NCI-H1694 (cell line): ENCODE data around the gene RPS3.
A peak's percentile ranks its signal among the peaks of the same experiment; 100 is the strongest.
"Not testable (repeated sequence)": the region's sequence is repeated elsewhere in the genome, so short reads cannot be mapped to it uniquely, and the experiment has no call there.

Source experiments
- DNase-seq: peaks from one replicate; lab custom pipeline; 2025; lab: John Stamatoyannopoulos, UW

The RPS3 gene

GRCh38 chr11:75380245-75380644, 19.1 kb upstream of the RPS3 start:
- no peak for DNase-seq

GRCh38 chr11:75380716-75381420, 18.4 kb upstream of the RPS3 start:
- DNase-seq, result no peak

DNA sequence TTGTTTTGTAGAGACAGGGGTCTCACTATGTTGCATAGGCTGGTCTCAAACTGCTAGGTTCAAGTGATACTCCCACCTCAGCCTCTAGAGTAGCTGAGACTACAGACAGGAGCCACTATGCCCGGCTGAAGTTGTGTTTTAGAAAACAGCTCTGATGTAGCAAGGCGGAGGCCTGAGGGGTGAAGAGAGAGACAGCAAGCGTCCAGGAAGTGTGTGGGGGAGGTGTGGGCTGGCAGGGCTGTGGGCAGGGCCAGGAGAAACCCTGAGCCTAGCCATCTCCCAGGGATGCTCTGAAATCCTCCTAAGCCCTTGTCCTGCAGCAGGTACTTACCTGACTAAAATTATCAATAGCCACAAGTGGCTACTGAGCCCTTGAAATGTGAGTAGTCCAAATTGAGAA, 16.1 kb upstream of the RPS3 start:
- DNase-seq, result no peak

DNA sequence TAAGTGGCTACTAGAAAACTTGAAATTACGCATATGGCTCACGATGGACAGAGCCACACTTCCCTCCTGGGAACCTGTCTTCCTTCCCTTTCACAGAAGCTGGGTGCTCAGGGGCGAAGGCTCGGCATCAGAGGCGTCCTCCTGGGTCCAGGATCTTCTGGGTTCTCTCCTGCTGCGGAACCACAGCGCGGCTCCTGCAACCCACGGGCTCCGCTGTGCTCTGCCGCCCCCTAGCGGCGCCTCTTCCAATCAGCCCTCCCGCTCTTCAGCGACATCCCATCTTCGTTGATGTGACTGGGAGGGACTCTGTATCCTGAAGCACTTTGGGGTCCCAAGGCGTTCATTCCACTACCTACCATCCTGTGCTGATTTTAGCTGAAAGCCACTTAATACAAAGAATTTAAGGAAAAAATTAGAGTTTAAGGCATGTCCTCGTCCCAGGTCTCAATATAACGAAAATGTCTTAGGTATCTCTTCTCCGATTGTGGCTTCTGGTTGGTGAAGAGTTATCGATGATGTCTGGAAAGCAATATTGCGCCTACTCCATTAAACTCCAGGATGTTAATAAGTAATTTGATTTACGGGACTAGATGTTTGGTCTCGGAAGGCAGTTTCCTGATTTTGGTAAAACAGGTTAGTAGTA, 14.8 kb upstream of the RPS3 start:
- peak; percentile 53 for DNase-seq

DNA sequence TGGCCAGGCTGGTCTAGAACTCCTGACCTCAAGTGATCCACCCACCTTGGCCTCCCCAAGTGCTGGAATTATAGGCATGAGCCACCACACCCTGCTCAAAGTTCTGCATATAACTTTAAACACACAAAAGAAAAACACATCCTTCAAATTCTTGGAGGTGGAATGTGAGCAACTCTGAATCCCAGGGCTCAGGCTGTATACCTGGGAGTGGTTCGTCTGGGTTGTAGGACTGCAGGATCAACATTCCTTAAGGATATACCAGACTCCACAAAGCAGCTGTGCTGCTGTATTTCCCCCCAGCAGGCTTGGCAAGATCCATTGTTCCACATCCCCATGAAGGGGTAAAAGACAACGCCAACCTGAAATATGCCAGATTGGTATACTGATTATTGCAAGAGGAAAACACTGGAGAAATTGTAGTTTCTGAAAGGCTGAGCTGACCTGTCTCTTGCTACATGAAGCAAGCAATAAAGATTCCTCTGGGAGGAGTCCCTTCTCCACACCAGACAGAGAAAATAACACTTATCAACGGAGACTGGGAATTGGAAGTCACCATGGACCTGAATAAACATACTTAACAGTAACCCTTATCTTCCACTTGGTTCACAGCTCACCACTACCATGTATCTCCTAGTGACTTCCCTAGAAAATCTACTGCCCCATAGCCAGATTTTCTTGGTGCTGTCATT, 12.2 kb upstream of the RPS3 start:
- no peak for DNase-seq

GRCh38 chr11:75387736-75388294, 11.5 kb upstream of the RPS3 start:
- DNase-seq, result no peak

DNA sequence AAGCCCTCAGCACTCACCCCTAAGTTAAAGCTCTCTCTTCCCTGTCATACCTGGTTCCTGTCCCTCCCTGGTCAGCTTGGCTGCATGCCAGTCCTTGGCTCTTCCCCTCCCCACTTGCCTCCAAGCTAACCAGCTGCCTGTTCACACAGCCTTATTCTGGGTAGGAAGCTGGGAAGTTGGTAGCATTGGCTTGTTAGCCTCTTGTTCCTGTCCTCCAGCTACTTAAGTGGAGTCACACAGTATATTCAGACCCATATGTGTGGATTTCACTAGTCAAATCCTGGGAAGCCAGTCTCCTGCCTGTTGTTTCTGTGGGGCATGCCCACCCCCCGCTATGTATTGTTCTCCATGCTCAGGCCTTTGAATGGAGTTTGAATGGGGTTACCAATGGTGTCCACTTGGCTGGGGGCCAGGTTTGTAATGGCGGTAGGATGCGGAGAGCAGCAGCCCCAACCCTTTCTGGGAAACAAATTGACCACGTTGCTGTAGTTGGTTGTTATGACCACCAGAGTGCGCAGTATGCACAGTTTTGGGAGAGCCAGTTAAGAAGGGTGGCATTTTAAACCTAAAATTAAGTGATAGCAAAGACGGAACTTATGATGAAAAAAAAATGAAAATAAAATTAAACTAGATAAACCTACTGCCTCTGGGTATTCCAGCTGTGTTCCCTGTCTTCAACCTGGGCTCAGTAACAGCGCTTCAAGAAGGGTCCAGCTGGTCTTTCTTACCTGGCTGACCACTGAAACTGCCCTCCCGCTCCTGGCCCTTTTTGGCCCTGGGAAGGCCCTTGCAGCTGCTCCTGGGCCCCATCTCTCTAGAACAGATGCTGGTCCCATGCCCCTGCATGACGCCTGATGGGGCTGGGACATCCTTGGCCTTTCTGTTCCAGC, 10.7 kb upstream of the RPS3 start:
- DNase-seq, result peak; percentile 70

- DNase-seq, result no peak
These were observed 10.1 kb upstream of the RPS3 start for GRCh38 chr11:75389276-75389605.

DNA sequence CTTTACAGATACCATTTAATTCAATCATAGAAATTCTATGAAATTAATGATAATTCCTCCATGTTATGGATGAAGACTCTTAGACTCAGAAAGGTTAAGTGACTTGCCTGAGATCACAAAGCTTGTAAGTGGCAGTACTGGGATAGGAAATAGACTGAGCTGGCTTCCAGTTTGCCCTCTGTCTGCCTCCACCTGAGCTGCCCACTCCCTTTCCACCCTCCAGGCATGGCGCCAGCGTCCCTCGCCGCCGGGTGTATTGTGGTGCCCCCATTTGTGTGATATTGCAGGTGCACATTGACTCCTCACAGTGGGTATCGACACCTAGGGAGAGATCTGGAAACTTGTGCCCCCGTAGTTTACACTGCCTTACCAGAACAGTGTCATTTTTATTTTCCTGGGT, 9.4 kb upstream of the RPS3 start:
- DNase-seq, result no peak

DNA sequence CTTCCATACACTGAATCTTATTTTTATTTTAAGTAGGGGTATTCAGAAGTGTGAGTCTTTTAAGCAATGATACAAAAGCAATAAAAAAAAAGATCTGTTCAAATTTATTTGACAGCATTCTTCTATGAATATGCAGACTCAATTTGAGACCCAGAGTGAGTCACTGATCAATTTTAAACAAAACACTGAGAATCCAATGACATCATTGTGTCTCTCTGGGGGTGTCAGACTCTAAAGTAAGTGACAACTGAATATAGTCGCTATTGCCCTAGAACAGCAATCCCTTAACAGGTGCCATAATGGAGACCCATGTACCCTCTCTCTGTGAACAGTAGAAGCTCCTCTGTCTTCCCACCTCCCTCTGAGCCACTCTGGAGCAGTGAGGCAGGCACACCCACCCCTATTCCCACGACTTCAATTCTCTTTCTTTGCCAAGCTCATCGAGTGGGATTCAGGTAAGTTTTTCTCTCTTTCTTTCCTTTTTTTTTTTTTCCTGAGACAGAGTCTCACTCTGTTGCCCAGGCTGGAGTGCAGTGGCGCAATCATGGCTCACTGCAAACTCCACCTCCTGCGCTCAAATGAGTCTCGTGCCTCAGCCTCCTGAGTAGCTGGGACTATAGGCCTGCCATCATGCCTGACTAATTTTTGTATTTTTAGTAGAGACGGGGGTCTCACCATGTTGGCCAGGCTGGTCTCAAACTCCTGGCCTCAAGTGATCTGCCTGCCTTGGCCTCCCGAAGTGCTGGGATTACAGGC, 5.1 kb upstream of the RPS3 start:
- DNase-seq, result no peak

- DNase-seq, result no peak
These were observed 412 bp upstream of the RPS3 start for GRCh38 chr11:75398906-75399305.

DNA sequence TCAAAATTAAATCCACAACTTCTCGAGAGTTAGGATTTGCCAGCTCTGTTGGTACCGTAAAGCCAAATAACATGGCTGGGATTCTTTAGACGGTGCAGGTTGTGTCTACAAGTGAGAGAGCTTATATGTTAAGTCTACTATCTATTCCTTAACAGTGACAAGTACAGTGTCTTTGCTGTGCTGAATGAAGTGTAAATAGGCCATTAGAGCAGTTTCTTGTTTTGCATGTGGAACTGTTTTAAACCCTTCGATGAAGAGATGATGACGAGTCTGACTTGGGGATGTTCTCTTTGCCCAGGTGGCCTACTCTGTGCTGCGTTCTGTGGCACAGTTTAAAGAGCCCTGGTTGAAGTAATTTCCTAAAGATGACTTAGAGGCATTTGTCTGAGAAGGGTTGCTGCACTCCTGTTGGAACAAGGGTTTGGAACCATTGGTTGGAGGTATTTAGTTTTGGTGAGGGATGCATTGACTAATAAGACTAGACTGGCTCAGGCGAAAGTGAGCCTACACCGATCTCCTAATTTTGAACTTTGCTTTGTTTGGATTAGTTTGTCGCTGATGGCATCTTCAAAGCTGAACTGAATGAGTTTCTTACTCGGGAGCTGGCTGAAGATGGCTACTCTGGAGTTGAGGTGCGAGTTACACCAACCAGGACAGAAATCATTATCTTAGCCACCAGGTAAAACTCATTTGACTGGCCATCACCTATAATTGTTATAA, 988 bp downstream of the RPS3 start:
- DNase-seq, result no peak

DNA sequence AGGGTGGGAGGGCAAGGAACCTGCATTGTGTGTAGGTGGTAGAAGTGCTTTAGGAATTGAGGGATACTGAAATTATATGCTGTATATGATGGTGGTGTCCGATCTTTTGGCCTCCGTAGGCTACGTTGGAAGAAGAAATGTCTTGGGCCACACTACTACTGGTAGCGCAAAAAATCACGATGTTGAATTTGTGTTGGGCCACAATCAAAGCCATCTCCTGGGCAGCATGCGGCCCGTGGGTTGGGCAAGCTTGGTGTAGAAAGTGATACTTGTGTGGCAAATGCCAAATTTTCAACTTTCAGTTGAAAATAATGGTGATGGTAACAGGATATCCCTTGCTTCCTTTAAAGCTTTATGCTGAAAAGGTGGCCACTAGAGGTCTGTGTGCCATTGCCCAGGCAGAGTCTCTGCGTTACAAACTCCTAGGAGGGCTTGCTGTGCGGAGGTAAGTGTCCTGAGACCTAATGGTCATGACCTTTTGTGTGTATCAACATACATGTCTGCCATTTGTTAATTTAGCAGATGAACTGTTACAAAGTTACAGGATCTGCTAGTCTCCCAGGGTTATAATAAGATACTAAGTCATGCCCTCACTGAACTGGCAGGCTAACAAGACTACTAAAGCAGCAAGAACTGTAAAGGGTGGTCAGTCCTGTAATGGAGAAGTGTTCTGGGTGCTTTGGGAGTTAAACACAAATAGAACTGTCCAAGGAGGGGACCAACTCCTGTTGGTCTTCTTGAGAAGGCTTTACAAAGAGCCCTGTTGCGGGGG, 2.9 kb downstream of the RPS3 start:
- no peak for DNase-seq

DNA sequence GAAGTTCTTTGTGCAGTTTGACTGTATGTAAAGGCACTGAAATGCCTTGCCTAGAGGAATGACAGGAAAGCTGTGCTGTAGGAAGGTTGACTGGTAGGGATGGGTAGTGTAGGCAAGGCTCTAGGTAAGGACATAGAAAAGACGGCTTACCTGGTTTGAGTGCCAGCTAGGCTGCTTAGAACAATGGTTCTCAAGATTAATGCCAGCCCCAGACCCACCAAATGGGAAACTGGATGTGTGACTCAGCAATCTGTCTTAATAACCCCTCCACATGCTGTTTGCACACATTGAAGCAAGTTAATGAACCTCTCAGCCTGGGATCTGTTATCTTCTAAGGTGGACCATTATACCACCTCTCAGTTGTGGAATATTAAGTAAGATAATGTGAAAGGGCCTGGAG, 3.7 kb downstream of the RPS3 start:
- DNase-seq, result no peak

DNA sequence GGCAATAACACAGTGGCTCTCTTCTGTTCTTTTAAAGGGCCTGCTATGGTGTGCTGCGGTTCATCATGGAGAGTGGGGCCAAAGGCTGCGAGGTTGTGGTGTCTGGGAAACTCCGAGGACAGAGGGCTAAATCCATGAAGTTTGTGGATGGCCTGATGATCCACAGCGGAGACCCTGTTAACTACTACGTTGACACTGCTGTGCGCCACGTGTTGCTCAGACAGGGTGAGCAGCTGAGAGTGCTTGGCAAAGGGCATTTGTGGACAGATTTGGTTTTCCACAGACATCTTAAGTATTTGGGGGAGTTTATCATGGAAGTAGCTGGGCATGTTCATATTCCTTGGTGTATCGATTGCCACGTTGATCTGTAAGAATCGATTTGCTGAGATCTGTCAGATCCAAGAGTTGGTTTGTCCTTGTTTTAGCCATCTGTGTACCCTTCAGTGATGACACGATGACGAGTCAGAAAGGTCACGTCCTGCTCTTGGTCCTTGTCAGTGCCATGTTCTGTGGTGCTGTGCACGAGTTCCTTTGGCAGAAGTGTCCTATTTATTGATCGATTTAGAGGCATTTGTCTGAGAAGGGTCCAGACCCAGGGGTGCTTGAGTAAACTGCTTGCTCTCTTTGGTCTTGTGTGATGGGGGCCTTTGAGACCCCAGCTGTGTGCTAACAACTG, 4.8 kb downstream of the RPS3 start:
- DNase-seq, result no peak

DNA sequence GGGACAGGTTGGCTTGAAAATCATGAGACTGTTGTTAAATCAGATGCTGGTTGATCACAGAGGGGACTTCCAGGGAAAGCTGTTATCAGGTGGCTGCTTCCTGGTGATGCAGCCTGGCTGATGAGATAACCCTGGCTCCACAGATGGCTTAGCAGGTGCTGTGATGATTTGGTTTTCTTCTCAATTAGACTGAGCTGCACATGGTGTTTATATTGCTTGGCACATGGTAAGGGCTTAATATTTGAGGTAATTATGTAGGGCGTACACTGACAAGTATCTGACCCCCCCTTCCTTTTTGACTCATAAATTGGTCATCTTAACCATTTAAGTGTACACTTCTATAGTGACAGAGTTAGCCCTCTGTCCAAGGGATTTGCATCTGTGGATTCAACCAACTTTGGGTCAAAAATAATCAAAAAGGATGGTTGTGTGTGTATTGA, 7.0 kb downstream of the RPS3 start:
- peak; percentile 58 for DNase-seq

DNA sequence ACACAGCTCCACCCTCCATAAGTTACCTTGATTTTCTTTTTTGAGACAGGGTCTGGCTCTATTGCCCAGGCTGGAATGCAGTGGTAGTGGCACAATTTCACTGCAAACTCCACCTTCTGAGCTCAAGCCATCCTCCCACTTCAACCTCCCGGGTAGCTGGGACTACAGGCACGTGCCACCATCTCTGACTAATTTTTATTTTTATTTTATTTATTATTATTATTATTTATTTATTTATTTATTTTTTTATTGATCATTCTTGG, 9.6 kb downstream of the RPS3 start:
- DNase-seq, result no peak

- DNase-seq, result not testable (repeated sequence)
These were observed 10.7 kb downstream of the RPS3 start for GRCh38 chr11:75409971-75410370.

DNA sequence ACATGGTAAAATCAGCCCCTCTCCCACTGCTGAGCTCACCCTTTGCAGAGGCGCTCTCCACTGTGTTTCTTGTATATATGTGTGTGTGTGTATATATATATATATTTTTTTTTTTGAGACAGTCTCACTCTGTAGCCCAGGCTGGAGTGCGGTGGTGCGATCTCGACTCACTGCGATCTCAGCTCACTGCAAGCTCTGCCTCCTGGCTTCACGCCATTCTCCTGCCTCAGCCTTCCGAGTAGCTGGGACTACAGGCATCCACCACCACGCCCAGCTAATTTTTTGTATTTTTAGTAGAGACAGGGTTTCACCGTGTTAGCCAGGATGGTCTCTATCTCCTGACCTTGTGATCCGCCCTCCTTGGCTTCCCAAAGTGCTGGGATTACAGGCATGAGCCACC, 13.8 kb downstream of the RPS3 start:
- DNase-seq, result not testable (repeated sequence)

- no peak for DNase-seq
These were observed 14.5 kb downstream of the RPS3 start for GRCh38 chr11:75413864-75414263.
